A673 (cell line): ENCODE results near the gene MAN1B1. TPM values are rescaled to one million over a fixed set of nuclear protein-coding genes. Genes with fewer than 3 reads are reported as not detected.

Source experiments
- BruUV-seq: library from RNA; stranded (reverse); fragments of 400-500 nt; replicated peaks from 2 replicates; lab custom pipeline; 2021; lab: Mats Ljungman, UMichigan
- CTCF ChIA-PET: fragments of 300-600 bp; sonication (Branson Sonifier 250); formaldehyde crosslinking; loops from one replicate; lab custom pipeline; 2022; ENCODE audit warnings: antibody characterized with exemption; lab: Charles Lee
- POLR2A ChIA-PET: fragments of 300-600 bp; sonication (Branson Sonifier 250); formaldehyde crosslinking; loops from one replicate; lab custom pipeline; 2022; ENCODE audit warnings: antibody characterized with exemption; ENCODE audit not compliant: low non-redundant PET; lab: Charles Lee
- DNase-seq: peaks from one replicate; pipeline ENCODE4 v3.0.0-alpha.2; 2015; ENCODE audit warnings: low spot score
- H3K27ac ChIP-seq: fragments of 200-600 bp; sonication (generic); 2 replicates; pipeline ENCODE4 v1.5.1; 2016; ENCODE audit warnings: mixed run types, low read depth, mild to moderate bottlenecking, mixed read lengths, antibody characterized with exemption, low read length; ENCODE audit not compliant: poor library complexity, severe bottlenecking
- H3K27me3 ChIP-seq: fragments of 200-600 bp; sonication (generic); replicated peaks from 2 replicates; pipeline ENCODE4 v1.6.1; 2017; ENCODE audit warnings: mixed run types, low read depth, mild to moderate bottlenecking, mixed read lengths, antibody characterized with exemption, low read length; ENCODE audit not compliant: insufficient read depth, poor library complexity
- H3K36me3 ChIP-seq: fragments of 200-600 bp; sonication (generic); 2 replicates; pipeline ENCODE4 v1.6.1; 2016; ENCODE audit warnings: mixed run types, mild to moderate bottlenecking, mixed read lengths, antibody characterized with exemption, low read length; ENCODE audit not compliant: insufficient read depth, poor library complexity, severe bottlenecking
- H3K4me1 ChIP-seq: fragments of 200-600 bp; sonication (generic); 2 replicates; pipeline ENCODE4 v1.6.1; 2017; ENCODE audit warnings: mixed run types, mild to moderate bottlenecking, mixed read lengths, antibody characterized with exemption, low read length; ENCODE audit not compliant: insufficient read depth, poor library complexity, severe bottlenecking
- H3K4me3 ChIP-seq: fragments of 200-600 bp; sonication (generic); 2 replicates; pipeline ENCODE4 v1.5.1; 2016; ENCODE audit warnings: low read depth, mixed run types, mild to moderate bottlenecking, mixed read lengths, low read length; ENCODE audit not compliant: poor library complexity, severe bottlenecking
- H3K9me3 ChIP-seq: fragments of 200-600 bp; sonication (generic); 2 replicates; pipeline ENCODE4 v1.6.1; 2016; ENCODE audit warnings: mixed run types, low read depth, mild to moderate bottlenecking, mixed read lengths, antibody characterized with exemption, low read length; ENCODE audit not compliant: poor library complexity, severe bottlenecking
- EZH2 ChIP-seq: fragments of 200-600 bp; sonication (generic); IDR thresholded peaks from 2 replicates; pipeline ENCODE4 v1.6.1; 2017; ENCODE audit warnings: borderline replicate concordance, low read depth, mild to moderate bottlenecking, mixed read lengths, antibody characterized with exemption, low read length; ENCODE audit not compliant: poor library complexity, severe bottlenecking
- intact Hi-C: fragments of 100-400 bp; cut with micrococcal nuclease; formaldehyde crosslinking; loops from one replicate; pipeline ENCODE4 v1.10.0; 2022; ENCODE audit not compliant: unreplicated experiment
- total RNA-seq: library from RNA; stranded (reverse); gene quantifications from 2 replicates; pipeline ENCODE4 v1.2.3, GENCODE V29; 2021
- TF ChIP-seq, protein P1 (sequence below): fragments of 300-800, 200-600 bp; sonication (generic); conservative IDR thresholded peaks from 2 replicates; pipeline ENCODE4 v1.5.1; 2017; ENCODE audit warnings: low read depth, mild to moderate bottlenecking, antibody characterized with exemption, low read length, moderate library complexity, mixed read lengths

Gene MAN1B1
- total RNA-seq, 1 experiment from 2014 or later = 48.6 TPM

GRCh38 chr9:137113385-137114159 is 26.8 kb downstream of the MAN1B1 start:
- ChIA-PET POLR2A (no interaction called here), CTCF (no interaction called here)
- no TSS peak for BruUV-seq
- no peak for DNase-seq
- Histone ChIP-seq H3K27ac (no peak overlapping the region), H3K4me3 (peak overlapping the region; percentile 63), H3K9me3 (no peaks in the 10 kb centered on the region), H3K4me1 (peaks cover 7% of the 10 kb centered on the region), H3K36me3 (peaks cover 20% of the 10 kb centered on the region), H3K27me3 (no peaks in the 10 kb centered on the region)
- no peak for TF ChIP-seq EZH2
- TF ChIP-seq, protein P1, sequence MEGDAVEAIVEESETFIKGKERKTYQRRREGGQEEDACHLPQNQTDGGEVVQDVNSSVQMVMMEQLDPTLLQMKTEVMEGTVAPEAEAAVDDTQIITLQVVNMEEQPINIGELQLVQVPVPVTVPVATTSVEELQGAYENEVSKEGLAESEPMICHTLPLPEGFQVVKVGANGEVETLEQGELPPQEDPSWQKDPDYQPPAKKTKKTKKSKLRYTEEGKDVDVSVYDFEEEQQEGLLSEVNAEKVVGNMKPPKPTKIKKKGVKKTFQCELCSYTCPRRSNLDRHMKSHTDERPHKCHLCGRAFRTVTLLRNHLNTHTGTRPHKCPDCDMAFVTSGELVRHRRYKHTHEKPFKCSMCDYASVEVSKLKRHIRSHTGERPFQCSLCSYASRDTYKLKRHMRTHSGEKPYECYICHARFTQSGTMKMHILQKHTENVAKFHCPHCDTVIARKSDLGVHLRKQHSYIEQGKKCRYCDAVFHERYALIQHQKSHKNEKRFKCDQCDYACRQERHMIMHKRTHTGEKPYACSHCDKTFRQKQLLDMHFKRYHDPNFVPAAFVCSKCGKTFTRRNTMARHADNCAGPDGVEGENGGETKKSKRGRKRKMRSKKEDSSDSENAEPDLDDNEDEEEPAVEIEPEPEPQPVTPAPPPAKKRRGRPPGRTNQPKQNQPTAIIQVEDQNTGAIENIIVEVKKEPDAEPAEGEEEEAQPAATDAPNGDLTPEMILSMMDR = no peak
- intact Hi-C loops = no loop called here

GRCh38 chr9:137114220-137114612 is 27.4 kb downstream of the MAN1B1 start:
- H3K4me3 ChIP-seq = peak overlapping the region; percentile 63
- DNase-seq = no peak
- TF ChIP-seq, protein P1 = no peak
- no peak for TF ChIP-seq EZH2
- H3K27me3 ChIP-seq = no peaks in the 10 kb centered on the region
- H3K36me3 ChIP-seq = peaks cover 20% of the 10 kb centered on the region
- peaks cover 7% of the 10 kb centered on the region for H3K4me1 ChIP-seq
- BruUV-seq = no TSS peak
- ChIA-PET POLR2A (no interaction called here), CTCF (no interaction called here)
- H3K9me3 ChIP-seq = no peaks in the 10 kb centered on the region
- H3K27ac ChIP-seq = peak overlapping the region; percentile 67
- intact Hi-C loops = no loop called here

- Histone ChIP-seq H3K27ac (peak within 1 kb of the TSS; percentile 67), H3K4me3 (peak within 1 kb of the TSS; percentile 63), H3K4me1 (peaks cover 7% of the 10 kb centered on the region), H3K36me3 (peaks cover 20% of the 10 kb centered on the region), H3K27me3 (no peaks in the 10 kb centered on the region), H3K9me3 (no peaks in the 10 kb centered on the region)
- TF ChIP-seq EZH2 = no peak
- TF ChIP-seq, protein P1 = no peak
- intact Hi-C loops = loop anchor here (5.0 kb wide), 1 partner anchor 68 kb away; the partner anchor contains the start of gene NPDC1
- peak; percentile 68 for DNase-seq
- BruUV-seq = no TSS peak
- POLR2A ChIA-PET = no interaction called here
- CTCF ChIA-PET = no interaction called here
These were observed 28.0 kb downstream of the MAN1B1 start, which contains the start of gene DPP7 for GRCh38 chr9:137114613-137115393. Gene DPP7, minus strand, starts transcription at chr9:137114733. Its CDS starts 20 bp downstream, at chr9:137114713.
